ENCODE results near the gene ZNF722.
"Not testable (repeated sequence)": the region's sequence is repeated elsewhere in the genome, so short reads cannot be mapped to it uniquely, and the experiment has no call there.

The ZNF722 gene

GRCh38 chr7:63998549-63998948, at the start of gene ZNF722:
Gene ZNF722, plus strand, starts transcription at chr7:63998849. Its CDS starts 113 bp downstream, at chr7:63998962.
- DNase-seq, result no peak

DNA sequence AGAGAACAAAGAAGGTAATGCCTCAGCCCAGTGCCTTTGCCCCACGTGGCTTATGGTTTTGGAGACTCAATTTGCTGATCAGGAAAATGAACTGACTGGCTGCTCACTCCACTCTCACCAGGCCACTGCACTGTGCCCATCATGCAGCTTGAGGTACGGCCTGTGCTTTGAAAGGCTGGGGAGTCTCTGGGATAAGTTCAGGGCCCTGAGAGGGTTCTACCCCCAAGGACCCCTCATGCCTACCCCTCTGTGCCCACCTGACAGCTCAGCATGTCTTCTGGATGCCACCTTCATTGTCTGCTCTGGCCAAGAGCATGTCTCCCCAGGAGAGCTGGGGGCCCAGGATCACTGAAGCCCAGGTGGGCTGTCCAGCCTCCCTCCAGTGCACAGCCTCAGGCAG, 45.5 kb upstream of the ZNF722 start:
- DNase-seq, result no peak

DNA sequence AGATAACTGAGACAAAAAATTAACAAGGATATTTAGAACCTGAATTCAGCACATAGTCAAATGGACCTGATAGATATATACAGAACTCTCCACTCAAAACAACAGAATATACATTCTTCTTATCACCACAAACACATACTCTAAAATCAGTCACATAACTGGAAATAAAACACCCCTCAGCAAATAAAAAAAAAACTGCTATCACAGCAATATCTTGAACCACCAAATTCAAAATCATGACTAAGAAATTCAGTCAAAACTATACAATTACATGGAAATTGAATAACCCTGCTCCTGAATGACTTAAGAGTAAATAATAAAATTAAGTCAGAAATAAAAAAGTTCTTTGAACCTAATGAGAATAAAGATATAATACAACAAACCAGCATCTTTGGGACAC, 30.0 kb upstream of the ZNF722 start:
- no peak for DNase-seq

DNA sequence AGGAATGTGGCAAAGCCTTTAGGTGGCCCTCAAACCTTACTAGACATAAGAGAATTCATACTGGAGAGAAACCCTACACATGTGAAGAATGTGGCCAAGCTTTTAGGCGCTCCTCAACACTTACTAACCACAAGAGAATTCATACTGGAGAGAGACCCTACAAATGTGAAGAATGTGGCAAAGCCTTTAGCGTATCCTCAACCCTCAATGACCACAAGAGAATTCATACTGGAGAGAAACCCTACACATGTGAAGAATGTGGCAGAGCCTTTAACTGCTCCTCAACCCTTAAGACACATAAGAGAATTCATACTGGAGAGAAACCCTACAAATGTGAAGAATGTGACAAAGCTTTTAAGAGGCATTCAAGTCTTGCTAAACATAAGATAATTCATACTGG, 16.8 kb downstream of the ZNF722 start:
- DNase-seq, result not testable (repeated sequence)

DNA sequence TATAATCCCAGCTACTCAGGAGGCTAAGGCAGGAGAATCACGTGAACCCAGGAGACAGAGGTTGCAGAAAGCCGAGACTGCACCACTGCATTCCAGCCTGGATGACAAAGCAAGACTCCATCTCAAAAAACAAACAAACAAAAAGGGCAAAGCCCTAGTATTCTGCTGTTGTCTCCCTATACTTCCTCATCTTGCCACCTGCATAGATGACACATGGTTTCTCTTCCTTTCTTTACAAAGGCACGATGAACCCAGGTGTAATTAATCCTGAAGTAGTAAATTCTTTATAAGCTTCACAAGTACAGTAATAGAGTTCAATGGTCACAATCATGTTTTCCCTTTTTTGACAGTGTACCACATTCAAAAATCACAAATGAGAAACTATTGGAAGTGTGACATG, 36.7 kb downstream of the ZNF722 start:
- DNase-seq, result no peak

- no peak for DNase-seq
Measured at GRCh38 chr7:64037095-64037494, 38.4 kb downstream of the ZNF722 start.

GRCh38 chr7:64045301-64046040, 46.8 kb downstream of the ZNF722 start, which contains the start of gene ZNF727:
Gene ZNF727, plus strand, starts transcription at chr7:64045434. Its CDS starts 188 bp downstream, at chr7:64045622.
- DNase-seq, result no peak

DNA sequence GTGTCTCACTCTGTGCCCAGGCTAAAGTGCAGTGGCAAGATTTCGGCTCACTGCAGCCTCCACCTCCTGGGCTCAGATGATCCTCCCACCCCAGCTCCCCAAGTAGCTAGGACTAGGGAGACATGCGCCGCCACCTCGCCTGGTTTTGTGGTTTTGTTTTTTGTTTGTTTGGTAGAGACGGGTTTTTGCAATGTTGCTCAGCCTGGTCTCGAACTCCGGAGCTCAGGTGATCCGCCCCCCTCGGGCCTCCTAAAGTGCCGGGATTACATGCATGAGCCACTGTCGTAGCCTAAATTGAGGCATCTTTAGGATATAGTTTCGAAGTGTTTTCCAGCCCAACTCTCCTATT, 47.4 kb downstream of the ZNF722 start:
- no peak for DNase-seq
